GM12873 (cell line): ENCODE results near the gene CLMN.

Experiments
- CTCF ChIP-seq: IDR thresholded peaks from 2 replicates; pipeline ENCODE4 v1.5.1; 2012; ENCODE audit warnings: low read depth, mild to moderate bottlenecking, moderate library complexity, low read length, control low read depth; ENCODE audit not compliant: insufficient read depth; ENCODE audit errors: missing control alignments

The CLMN gene

GRCh38 chr14:95207475-95208233 is 112.1 kb downstream of the CLMN start:
- no peak for TF ChIP-seq CTCF

- TF ChIP-seq CTCF, result no peak
These were observed 113.2 kb downstream of the CLMN start for GRCh38 chr14:95206534-95206933.

- no peak for TF ChIP-seq CTCF
These were observed 115.0 kb downstream of the CLMN start for GRCh38 chr14:95204705-95205104.

- TF ChIP-seq CTCF, result no peak
These were observed 119.3 kb downstream of the CLMN start for GRCh38 chr14:95200404-95200803.

- TF ChIP-seq CTCF, result no peak
These were observed 120.3 kb downstream of the CLMN start for GRCh38 chr14:95199298-95199983.

GRCh38 chr14:95198320-95198719 is 121.4 kb downstream of the CLMN start:
- no peak for TF ChIP-seq CTCF

- no peak for TF ChIP-seq CTCF
These were observed 122.2 kb downstream of the CLMN start for GRCh38 chr14:95197551-95197950.
